C4-2B (cell line): ENCODE measurements around the gene KIF5B.
"Not testable (repeated sequence)": the region's sequence is repeated elsewhere in the genome, so short reads cannot be mapped to it uniquely, and the experiment has no call there.

Source experiments
- H3K27ac ChIP-seq: fragments of 450-650 bp; 2 replicates; pipeline ENCODE4 v1.5.1; 2017
- CTCF ChIP-seq: fragments of 450-650 bp; conservative IDR thresholded peaks from 2 replicates; pipeline ENCODE4 v1.5.1; 2017; ENCODE audit warnings: mild to moderate bottlenecking
- ZFX ChIP-seq: fragments of 450-650 bp; IDR thresholded peaks from 2 replicates; pipeline ENCODE4 v1.6.1; 2017

KIF5B gene

GRCh38 chr10:32055478-32056135 is 618 bp downstream of the KIF5B start:
- no peak; the same call in 1 of the 2 replicates for TF ChIP-seq CTCF
- no peak for TF ChIP-seq ZFX
- peak overlapping the region; percentile 98 for H3K27ac ChIP-seq

- H3K27ac ChIP-seq = no peak overlapping the region
These were observed 2.1 kb downstream of the KIF5B start for GRCh38 chr10:32054094-32054493.

GRCh38 chr10:32053392-32053791 is 2.8 kb downstream of the KIF5B start:
- H3K27ac ChIP-seq = not testable (repeated sequence)

More at GRCh38 chr10:32054094-32054493, 2.1 kb downstream of the KIF5B start:
- no peak for TF ChIP-seq CTCF
- TF ChIP-seq ZFX = no peak

GRCh38 chr10:32051926-32052325 is 4.3 kb downstream of the KIF5B start:
- no peak overlapping the region for H3K27ac ChIP-seq

DNA sequence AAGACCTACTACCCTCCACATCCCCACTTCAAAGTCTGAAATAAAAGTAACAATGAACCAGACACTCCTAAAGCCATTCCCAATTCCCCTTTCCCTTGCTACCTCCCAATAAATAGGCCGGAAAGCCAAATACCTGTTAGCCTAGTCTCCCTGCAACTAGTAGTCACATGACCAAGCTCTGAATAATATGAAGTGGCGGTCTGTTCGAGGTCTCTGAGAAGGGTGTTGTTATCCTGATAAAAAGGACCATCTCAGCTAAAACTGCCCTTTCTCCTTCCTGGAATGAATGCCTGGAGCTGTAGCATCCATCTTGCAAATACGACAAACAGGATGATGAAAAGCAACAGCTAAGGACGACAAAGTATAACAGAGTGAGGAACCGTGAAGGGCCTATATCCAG is 6.0 kb downstream of the KIF5B start:
- no peak overlapping the region for H3K27ac ChIP-seq
- TF ChIP-seq ZFX (no peak), CTCF (no peak)

More at GRCh38 chr10:32051926-32052325, 4.3 kb downstream of the KIF5B start:
- no peak for TF ChIP-seq ZFX
- no peak for TF ChIP-seq CTCF

DNA sequence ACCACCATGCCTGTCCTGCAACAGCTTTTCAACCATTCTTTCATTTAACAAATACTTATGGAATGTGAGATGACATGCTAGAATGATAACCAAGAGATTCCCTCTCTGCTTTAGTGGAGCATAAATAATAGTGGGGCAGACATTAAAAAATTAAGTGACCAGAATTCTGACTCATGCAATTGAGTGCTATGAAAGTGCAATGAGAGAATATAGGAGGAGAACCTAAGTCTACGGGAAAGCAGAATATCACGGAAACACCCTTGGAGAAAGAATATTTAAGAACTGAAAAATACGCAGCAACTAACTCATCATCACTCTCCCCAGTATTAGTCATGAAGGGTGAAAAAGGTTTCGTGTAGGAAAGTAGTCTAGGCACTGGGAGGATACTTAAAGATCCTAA is 7.1 kb downstream of the KIF5B start:
- no peak overlapping the region for H3K27ac ChIP-seq
- no peak for TF ChIP-seq ZFX
- TF ChIP-seq CTCF = no peak

GRCh38 chr10:32048282-32048681 is 7.9 kb downstream of the KIF5B start:
- TF ChIP-seq CTCF (no peak), ZFX (no peak)
- no peak overlapping the region for H3K27ac ChIP-seq

DNA sequence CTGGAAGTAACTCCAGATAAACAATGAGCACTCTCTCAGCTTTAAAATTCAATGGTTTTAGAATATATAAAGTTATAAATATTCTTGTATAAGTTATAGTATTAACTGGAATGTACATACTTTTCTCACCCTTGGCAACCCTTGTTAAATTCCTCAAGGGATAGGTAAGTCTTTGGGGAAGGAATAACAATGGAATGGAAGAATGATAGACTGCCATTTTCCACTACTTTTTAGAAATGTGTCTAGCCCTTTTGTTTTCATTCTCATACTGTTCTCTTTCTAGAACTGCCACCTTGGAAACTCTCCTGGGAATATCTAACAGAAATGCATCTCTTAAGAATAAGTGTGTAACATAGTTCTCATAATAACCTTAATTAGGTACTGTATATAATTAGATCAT is 8.3 kb downstream of the KIF5B start:
- TF ChIP-seq CTCF (no peak), ZFX (no peak)

More for the DNA sequence above, 8.3 kb downstream of the KIF5B start:
- H3K27ac ChIP-seq = no peak overlapping the region
